ENCODE data around the gene SRRM5. TPM values are rescaled to one million over a fixed set of nuclear protein-coding genes. Genes with fewer than 3 reads are reported as not detected.
A peak's percentile ranks its signal among the peaks of the same experiment; 100 is the strongest.

Gene SRRM5
- total RNA-seq, 1 experiment from 2014 or later = not detected

DNA sequence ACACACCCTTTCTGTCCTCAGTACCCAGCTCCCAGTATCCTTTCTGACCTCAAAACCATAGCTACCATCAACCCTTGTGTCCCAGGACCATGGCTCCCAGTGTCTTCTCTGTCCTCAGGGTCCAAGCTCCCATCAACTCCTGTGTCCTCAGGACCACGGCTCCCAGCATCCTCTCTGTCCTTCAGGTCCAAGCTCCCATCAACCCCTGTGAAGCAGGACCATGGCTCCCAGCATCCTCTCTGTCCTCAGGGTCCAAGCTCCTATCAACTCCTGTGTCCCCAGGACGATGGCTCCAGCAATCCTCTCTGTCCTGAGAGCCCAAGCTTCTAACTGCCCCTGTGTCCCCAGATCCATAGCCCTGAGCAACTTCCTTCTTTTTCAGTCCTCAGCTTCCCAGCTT, 29.4 kb downstream of the SRRM5 start:
- H3K4me3 ChIP-seq (replicated peaks in 1 of 2; ENCODE audit: low read depth in 1 of 2, low read length in 2 of 2) = no peak overlapping the region
- H4K20me1 ChIP-seq (ENCODE audit: insufficient read depth) = no peaks in the 10 kb centered on the region
- H3K27ac ChIP-seq (ENCODE audit: low read depth, low read length) = no peak overlapping the region
- ATAC-seq (peak; percentile 21; the same call in 1 of the 2 replicates), DNase-seq (ENCODE audit: low read depth, low spot score) (no peak)
- ChIA-PET POLR2A (interaction anchor here (1.1 kb wide), 1 partner anchor 27 kb away, joined by 4 read pairs; no protein-coding TSS in a partner anchor), RAD21 (ENCODE audit: low non-redundant PET in 1 of 2, low total read pairs in 2 of 2, uncharacterized antibody in 2 of 2, unreplicated experiment in 2 of 2) (no interaction called here), CTCF (no interaction called here)
- H3K9ac ChIP-seq (ENCODE audit: low read length) = no peak overlapping the region
- TF ChIP-seq RAD21 (IDR thresholded peaks at IDR 0.05; ENCODE audit: low read depth) (no peak), EGR1 (IDR thresholded peaks at IDR 0.05; ENCODE audit: low read depth) (no peak), SRF (IDR thresholded peaks at IDR 0.05; ENCODE audit: low read depth) (no peak), ZNF274 (IDR thresholded peaks at IDR 0.05; ENCODE audit: low read depth, low read length) (no peak), CBX3 (IDR thresholded peaks at IDR 0.05; ENCODE audit: low read depth) (no peak), SP1 (IDR thresholded peaks at IDR 0.05; ENCODE audit: low read depth) (no peak), JUND (IDR thresholded peaks at IDR 0.05) (no peak), EZH2phosphoT487 (IDR thresholded peaks at IDR 0.05; ENCODE audit: borderline replicate concordance) (no peak)
- TF ChIP-seq, protein P1, sequence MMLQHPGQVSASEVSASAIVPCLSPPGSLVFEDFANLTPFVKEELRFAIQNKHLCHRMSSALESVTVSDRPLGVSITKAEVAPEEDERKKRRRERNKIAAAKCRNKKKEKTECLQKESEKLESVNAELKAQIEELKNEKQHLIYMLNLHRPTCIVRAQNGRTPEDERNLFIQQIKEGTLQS (IDR thresholded peaks at IDR 0.05) = no peak
- BruUV-seq (replicated peaks) = no TSS peak
- no peak overlapping the region for H3K4me2 ChIP-seq (ENCODE audit: low read length)
- no peaks in the 10 kb centered on the region for H3K9me3 ChIP-seq (ENCODE audit: control insufficient read depth in 1 of 2, insufficient read depth in 1 of 2, low read depth in 1 of 2, low read length in 2 of 2)
- H3K9me2 ChIP-seq (ENCODE audit: insufficient read depth) = no peaks in the 10 kb centered on the region
- intact Hi-C loops (cut with micrococcal nuclease) = no loop called here
- H2AFZ ChIP-seq (ENCODE audit: low read depth, low read length, poor library complexity, severe bottlenecking) = no peak overlapping the region
- H3K36me3 ChIP-seq (ENCODE audit: control insufficient read depth in 1 of 2, insufficient read depth in 2 of 2, low read length in 2 of 2) = 0 out of 4 replicates have a peak, but pooled peaks cover 0 to 4% of the 10 kb centered on the region in 2 experiments
- peaks cover 10 to 23% of the 10 kb centered on the region in 2 experiments for H3K4me1 ChIP-seq (ENCODE audit: control insufficient read depth in 1 of 2, insufficient read depth in 2 of 2, low read length in 2 of 2)
- H3K27me3 ChIP-seq (ENCODE audit: insufficient read depth, low read length) = peaks cover 7% of the 10 kb centered on the region; the same call in 1 of the 2 replicates
- H3K79me2 ChIP-seq (ENCODE audit: insufficient read depth, low read length) = no peaks in the 10 kb centered on the region

DNA sequence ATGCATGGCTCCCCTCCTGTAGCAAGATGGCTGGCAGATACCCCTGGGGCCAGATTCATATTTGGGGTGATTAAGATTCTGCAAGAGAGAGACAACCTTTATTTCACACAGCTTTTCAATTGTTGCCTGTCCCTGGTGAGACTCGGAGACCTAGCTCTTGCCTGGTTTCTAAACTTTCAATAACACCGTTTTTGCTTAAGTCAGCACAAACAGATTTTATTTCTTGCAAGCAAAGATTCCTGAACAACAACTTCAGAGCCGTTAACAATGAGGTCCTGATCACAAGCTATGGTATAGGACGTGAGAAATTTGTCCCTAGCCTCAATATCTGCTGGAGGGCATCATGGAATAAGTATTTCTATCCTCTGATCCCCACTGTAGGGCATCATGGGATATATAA, 30.6 kb downstream of the SRRM5 start:
- CTCF ChIA-PET = interaction anchor here (0.7 to 1.8 kb wide), 2 partner anchors 10 to 26 kb away, joined by 3 to 4 read pairs; no protein-coding TSS in a partner anchor
- RAD21 ChIA-PET (ENCODE audit: low non-redundant PET in 1 of 2, low total read pairs in 2 of 2, uncharacterized antibody in 2 of 2, unreplicated experiment in 2 of 2) = no interaction called here
- TF ChIP-seq, protein P1 (IDR thresholded peaks at IDR 0.05) = no peak
- TF ChIP-seq SP1 (IDR thresholded peaks at IDR 0.05; ENCODE audit: low read depth) (no peak), EZH2phosphoT487 (IDR thresholded peaks at IDR 0.05; ENCODE audit: borderline replicate concordance) (no peak), SRF (IDR thresholded peaks at IDR 0.05; ENCODE audit: low read depth) (no peak), POLR2AphosphoS5 (IDR thresholded peaks at IDR 0.05; ENCODE audit: low read depth, low read length) (no peak), TCF7L2 (IDR thresholded peaks at IDR 0.05; ENCODE audit: borderline replicate concordance, extremely low read depth, insufficient read depth, insufficient read length) (no peak), ZNF274 (IDR thresholded peaks at IDR 0.05; ENCODE audit: low read depth, low read length) (no peak), ELF1 (IDR thresholded peaks at IDR 0.05; ENCODE audit: borderline replicate concordance, low read depth) (no peak), JUND (IDR thresholded peaks at IDR 0.05) (no peak), ZFX (IDR thresholded peaks at IDR 0.05) (no peak), EZH2 (IDR thresholded peaks at IDR 0.05) (no peak)
- TF ChIP-seq, protein P2, sequence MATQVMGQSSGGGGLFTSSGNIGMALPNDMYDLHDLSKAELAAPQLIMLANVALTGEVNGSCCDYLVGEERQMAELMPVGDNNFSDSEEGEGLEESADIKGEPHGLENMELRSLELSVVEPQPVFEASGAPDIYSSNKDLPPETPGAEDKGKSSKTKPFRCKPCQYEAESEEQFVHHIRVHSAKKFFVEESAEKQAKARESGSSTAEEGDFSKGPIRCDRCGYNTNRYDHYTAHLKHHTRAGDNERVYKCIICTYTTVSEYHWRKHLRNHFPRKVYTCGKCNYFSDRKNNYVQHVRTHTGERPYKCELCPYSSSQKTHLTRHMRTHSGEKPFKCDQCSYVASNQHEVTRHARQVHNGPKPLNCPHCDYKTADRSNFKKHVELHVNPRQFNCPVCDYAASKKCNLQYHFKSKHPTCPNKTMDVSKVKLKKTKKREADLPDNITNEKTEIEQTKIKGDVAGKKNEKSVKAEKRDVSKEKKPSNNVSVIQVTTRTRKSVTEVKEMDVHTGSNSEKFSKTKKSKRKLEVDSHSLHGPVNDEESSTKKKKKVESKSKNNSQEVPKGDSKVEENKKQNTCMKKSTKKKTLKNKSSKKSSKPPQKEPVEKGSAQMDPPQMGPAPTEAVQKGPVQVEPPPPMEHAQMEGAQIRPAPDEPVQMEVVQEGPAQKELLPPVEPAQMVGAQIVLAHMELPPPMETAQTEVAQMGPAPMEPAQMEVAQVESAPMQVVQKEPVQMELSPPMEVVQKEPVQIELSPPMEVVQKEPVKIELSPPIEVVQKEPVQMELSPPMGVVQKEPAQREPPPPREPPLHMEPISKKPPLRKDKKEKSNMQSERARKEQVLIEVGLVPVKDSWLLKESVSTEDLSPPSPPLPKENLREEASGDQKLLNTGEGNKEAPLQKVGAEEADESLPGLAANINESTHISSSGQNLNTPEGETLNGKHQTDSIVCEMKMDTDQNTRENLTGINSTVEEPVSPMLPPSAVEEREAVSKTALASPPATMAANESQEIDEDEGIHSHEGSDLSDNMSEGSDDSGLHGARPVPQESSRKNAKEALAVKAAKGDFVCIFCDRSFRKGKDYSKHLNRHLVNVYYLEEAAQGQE (IDR thresholded peaks at IDR 0.05; ENCODE audit: low read depth) = no peak
- TF ChIP-seq, protein P3, sequence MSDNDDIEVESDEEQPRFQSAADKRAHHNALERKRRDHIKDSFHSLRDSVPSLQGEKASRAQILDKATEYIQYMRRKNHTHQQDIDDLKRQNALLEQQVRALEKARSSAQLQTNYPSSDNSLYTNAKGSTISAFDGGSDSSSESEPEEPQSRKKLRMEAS (IDR thresholded peaks at IDR 0.05) = no peak

More for the DNA sequence above, 30.6 kb downstream of the SRRM5 start:
- Histone ChIP-seq H3K36me3 (ENCODE audit: control insufficient read depth in 1 of 2, insufficient read depth in 2 of 2, low read length in 2 of 2) (peaks cover 0 to 14% of the 10 kb centered on the region in 2 experiments; a peak in 1 of 4 replicates), H3K79me2 (ENCODE audit: insufficient read depth, low read length) (no peaks in the 10 kb centered on the region), H4K20me1 (ENCODE audit: insufficient read depth) (no peaks in the 10 kb centered on the region), H3K4me3 (replicated peaks in 1 of 2; ENCODE audit: low read depth in 1 of 2, low read length in 2 of 2) (no peak overlapping the region), H3K9me2 (ENCODE audit: insufficient read depth) (no peaks in the 10 kb centered on the region), H3K9ac (ENCODE audit: low read length) (no peak overlapping the region), H3K4me2 (ENCODE audit: low read length) (no peak overlapping the region), H3K27me3 (ENCODE audit: insufficient read depth, low read length) (peaks cover 7% of the 10 kb centered on the region; the same call in 1 of the 2 replicates), H3K4me1 (ENCODE audit: control insufficient read depth in 1 of 2, insufficient read depth in 2 of 2, low read length in 2 of 2) (peaks cover 10 to 16% of the 10 kb centered on the region in 2 experiments), H2AFZ (ENCODE audit: low read depth, low read length, poor library complexity, severe bottlenecking) (no peak overlapping the region), H3K27ac (ENCODE audit: low read depth, low read length) (no peak overlapping the region), H3K9me3 (ENCODE audit: control insufficient read depth in 1 of 2, insufficient read depth in 1 of 2, low read depth in 1 of 2, low read length in 2 of 2) (no peaks in the 10 kb centered on the region)
- DNase-seq (ENCODE audit: low read depth, low spot score) (no peak), ATAC-seq (no peak)
- POLR2A ChIA-PET = no interaction called here
- BruUV-seq (replicated peaks) = no TSS peak
- intact Hi-C loops (cut with micrococcal nuclease) = no loop called here

All from HCT116 (cell line).